Hepatocyte (in vitro differentiated cells): Measurements from ENCODE around the gene CUBN.

Experiments used
- EZH2phosphoT487 ChIP-seq: fragments of 200-600 bp; sonication (generic); IDR thresholded peaks from one replicate; pipeline ENCODE4 v1.6.1; 2018; ENCODE audit warnings: antibody characterized with exemption, mild to moderate bottlenecking, low read depth, moderate library complexity; ENCODE audit not compliant: unreplicated experiment, severe bottlenecking
- TF ChIP-seq, protein P1 (sequence below): fragments of 200-600 bp; sonication (generic); IDR thresholded peaks from 2 replicates; pipeline ENCODE4 v1.5.1; 2016; ENCODE audit warnings: antibody characterized with exemption, mild to moderate bottlenecking; ENCODE audit not compliant: poor library complexity

- TF ChIP-seq, protein P1, sequence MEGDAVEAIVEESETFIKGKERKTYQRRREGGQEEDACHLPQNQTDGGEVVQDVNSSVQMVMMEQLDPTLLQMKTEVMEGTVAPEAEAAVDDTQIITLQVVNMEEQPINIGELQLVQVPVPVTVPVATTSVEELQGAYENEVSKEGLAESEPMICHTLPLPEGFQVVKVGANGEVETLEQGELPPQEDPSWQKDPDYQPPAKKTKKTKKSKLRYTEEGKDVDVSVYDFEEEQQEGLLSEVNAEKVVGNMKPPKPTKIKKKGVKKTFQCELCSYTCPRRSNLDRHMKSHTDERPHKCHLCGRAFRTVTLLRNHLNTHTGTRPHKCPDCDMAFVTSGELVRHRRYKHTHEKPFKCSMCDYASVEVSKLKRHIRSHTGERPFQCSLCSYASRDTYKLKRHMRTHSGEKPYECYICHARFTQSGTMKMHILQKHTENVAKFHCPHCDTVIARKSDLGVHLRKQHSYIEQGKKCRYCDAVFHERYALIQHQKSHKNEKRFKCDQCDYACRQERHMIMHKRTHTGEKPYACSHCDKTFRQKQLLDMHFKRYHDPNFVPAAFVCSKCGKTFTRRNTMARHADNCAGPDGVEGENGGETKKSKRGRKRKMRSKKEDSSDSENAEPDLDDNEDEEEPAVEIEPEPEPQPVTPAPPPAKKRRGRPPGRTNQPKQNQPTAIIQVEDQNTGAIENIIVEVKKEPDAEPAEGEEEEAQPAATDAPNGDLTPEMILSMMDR, result no peak
- no peak for TF ChIP-seq EZH2phosphoT487
Measured at GRCh38 chr10:17065273-17065672, 64.3 kb downstream of the CUBN start.
